ENCODE measurements around the gene MIGA1. TPM values are rescaled to one million over a fixed set of nuclear protein-coding genes. Genes with fewer than 3 reads are reported as not detected.

The MIGA1 gene
- total RNA-seq, 1 experiment from 2014 or later, result 10.8 TPM

GRCh38 chr1:77841574-77841973 is 62.1 kb downstream of the MIGA1 start:
- DNase-seq (ENCODE audit: low read depth), result no peak

GRCh38 chr1:77845951-77846350 is 66.5 kb downstream of the MIGA1 start:
- no peak for DNase-seq (ENCODE audit: low read depth)

GRCh38 chr1:77846966-77847365 is 67.5 kb downstream of the MIGA1 start:
- DNase-seq (ENCODE audit: low read depth), result no peak

GRCh38 chr1:77847621-77848080 is 68.2 kb downstream of the MIGA1 start:
- DNase-seq (ENCODE audit: low read depth), result no peak

- no peak for DNase-seq (ENCODE audit: low read depth)
These were observed 70.6 kb downstream of the MIGA1 start for GRCh38 chr1:77850082-77850481.

- DNase-seq (ENCODE audit: low read depth), result no peak
These were observed 78.1 kb downstream of the MIGA1 start for GRCh38 chr1:77857552-77857951.

GRCh38 chr1:77858725-77859124 is 79.3 kb downstream of the MIGA1 start:
- DNase-seq (ENCODE audit: low read depth), result no peak

GRCh38 chr1:77859248-77859647 is 79.8 kb downstream of the MIGA1 start:
- no peak for DNase-seq (ENCODE audit: low read depth)

GRCh38 chr1:77866296-77866695 is 86.8 kb downstream of the MIGA1 start:
- DNase-seq (ENCODE audit: low read depth), result no peak

GRCh38 chr1:77872645-77873044 is 93.2 kb downstream of the MIGA1 start:
- DNase-seq (ENCODE audit: low read depth), result no peak

GRCh38 chr1:77873461-77873860 is 94.0 kb downstream of the MIGA1 start:
- DNase-seq (ENCODE audit: low read depth), result no peak

GRCh38 chr1:77874804-77875445 is 95.5 kb downstream of the MIGA1 start:
- DNase-seq (ENCODE audit: low read depth), result no peak

- DNase-seq (ENCODE audit: low read depth), result peak; percentile 9
These were observed 97.4 kb downstream of the MIGA1 start for GRCh38 chr1:77876884-77877283.

GRCh38 chr1:77881061-77881460 is 101.6 kb downstream of the MIGA1 start:
- DNase-seq (ENCODE audit: low read depth), result no peak

GRCh38 chr1:77882411-77882810 is 103.0 kb downstream of the MIGA1 start:
- DNase-seq (ENCODE audit: low read depth), result no peak

GRCh38 chr1:77888081-77888780 is 108.8 kb downstream of the MIGA1 start, which contains the start of gene NEXN:
TSS of gene NEXN (plus strand) at chr1:77888624. CDS start at chr1:77916107, 27,483 bp downstream.
- DNase-seq (ENCODE audit: low read depth), result peak; percentile 61

GRCh38 chr1:77888781-77889642 is 109.6 kb downstream of the MIGA1 start:
- peak; percentile 25 for DNase-seq (ENCODE audit: low read depth)

- peak; percentile 76 for DNase-seq (ENCODE audit: low read depth)
These were observed 110.2 kb downstream of the MIGA1 start for GRCh38 chr1:77889671-77890070.

GRCh38 chr1:77891200-77891599 is 111.8 kb downstream of the MIGA1 start:
- no peak for DNase-seq (ENCODE audit: low read depth)

- no peak for DNase-seq (ENCODE audit: low read depth)
These were observed 120.3 kb downstream of the MIGA1 start for GRCh38 chr1:77899647-77900320.

- peak; percentile 64 for DNase-seq (ENCODE audit: low read depth)
These were observed 121.3 kb downstream of the MIGA1 start for GRCh38 chr1:77900687-77901293.

Measured in HT1080 (cell line).